Natural killer cell treated with Interleukin-12 subunit alpha and Interleukin-12 subunit beta and Interleukin-15 and Interleukin-18, amount 100 ng/mL, for 72 hours (primary cell): Measurements from ENCODE around the gene SEMA7A. TPM values are rescaled to one million over a fixed set of nuclear protein-coding genes. Genes with fewer than 3 reads are reported as not detected.
"Not testable (repeated sequence)": the region's sequence is repeated elsewhere in the genome, so short reads cannot be mapped to it uniquely, and the experiment has no call there.

Experiments used
- ATAC-seq, 2 donors: fragments of 150-1000 bp; cut with Tn5 transposase in 1 of 2; sonication (Bioruptor Pico), chemical (Tn5 transposase) in 1 of 2; 2 replicates each; pipeline ENCODE4 v1.10.0; 2021
- DNase-seq: peaks from one replicate; pipeline ENCODE4 v3.0.0; 2022; ENCODE audit warnings: low spot score
- H3K27ac Mint-ChIP-seq, 2 donors: 1 replicate in 1 of 2; 2 replicates in 1 of 2; pipeline ENCODE4 v1.8.0; 2022; ENCODE audit warnings: mixed read lengths in 2 of 2, mild to moderate bottlenecking in 1 of 2, moderate library complexity in 1 of 2
- H3K27me3 Mint-ChIP-seq, 2 donors: 1 replicate in 1 of 2; 2 replicates in 1 of 2; pipeline ENCODE4 v1.8.0; 2022; ENCODE audit warnings: mixed read lengths in 2 of 2
- H3K36me3 Mint-ChIP-seq: one replicate; pipeline ENCODE4 v1.8.0; 2022; ENCODE audit warnings: mixed read lengths
- H3K4me1 Mint-ChIP-seq, 2 donors: 1 replicate in 1 of 2; 2 replicates in 1 of 2; pipeline ENCODE4 v1.8.0; 2022; ENCODE audit warnings: low read depth in 2 of 2, mixed read lengths in 2 of 2, mild to moderate bottlenecking in 1 of 2
- H3K4me3 Mint-ChIP-seq: one replicate; pipeline ENCODE4 v1.8.0; 2022; ENCODE audit warnings: mixed read lengths
- H3K9me3 Mint-ChIP-seq: 2 replicates; pipeline ENCODE4 v1.8.0; 2022; ENCODE audit warnings: mixed read lengths
- total RNA-seq, 2 donors: library from RNA; stranded (reverse); gene quantifications; one replicate each; pipeline ENCODE4 v1.2.3, GENCODE V29; 2022

The SEMA7A gene
- total RNA-seq = 10 to 100 TPM; 32.1 to 40.8 TPM

- Mint-ChIP-seq H3K4me3 (peak within 1 kb of the TSS; percentile 89), H3K9me3 (no peaks in the 10 kb centered on the region), H3K27ac (peak within 1 kb of the TSS; percentile 85 to 89), H3K4me1 (peaks cover 55 to 60% of the 10 kb centered on the region in 2 donors), H3K27me3 (no peaks in the 10 kb centered on the region), H3K36me3 (no peaks in the 10 kb centered on the region)
- ATAC-seq = peak; percentile 94 to 97
- DNase-seq = peak; percentile 94
Measured at GRCh38 chr15:74433592-74434262, at the start of gene SEMA7A. SEMA7A (minus strand) TSS chr15:74433958; CDS start chr15:74433918, 40 bp downstream.

GRCh38 chr15:74482661-74483060 is 48.9 kb upstream of the SEMA7A start:
- ATAC-seq = no peak
- H3K36me3 Mint-ChIP-seq = peaks cover 9% of the 10 kb centered on the region
- H3K4me1 Mint-ChIP-seq = peaks cover 0 to 2% of the 10 kb centered on the region in 2 donors
- no peaks in the 10 kb centered on the region for H3K27me3 Mint-ChIP-seq
- no peak for DNase-seq
- H3K4me3 Mint-ChIP-seq = no peak overlapping the region
- H3K9me3 Mint-ChIP-seq = no peaks in the 10 kb centered on the region
- peak overlapping the region in 1 of 2 donors; percentile 4 for H3K27ac Mint-ChIP-seq

DNA sequence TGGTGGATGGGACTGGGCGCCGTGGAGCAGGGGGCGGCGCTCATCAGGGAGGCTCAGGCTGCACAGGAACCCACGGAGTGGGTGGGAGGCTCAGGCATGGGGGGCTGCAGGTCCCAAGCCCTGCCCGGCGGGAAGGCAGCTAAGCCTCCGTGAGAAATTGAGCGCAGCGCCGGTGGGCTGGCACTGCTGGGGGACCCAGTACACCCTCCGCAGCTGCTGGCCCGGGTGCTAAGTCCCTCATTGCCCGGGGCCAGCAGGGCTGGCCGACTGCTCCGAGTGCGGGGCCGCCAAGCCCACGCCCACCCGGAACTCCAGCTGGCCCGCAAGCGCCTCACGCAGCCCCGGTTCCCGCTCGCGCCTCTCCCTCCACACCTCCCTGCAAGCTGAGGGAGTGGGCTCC is 46.6 kb upstream of the SEMA7A start:
- not testable (repeated sequence) for H3K4me3 Mint-ChIP-seq, ATAC-seq, H3K9me3 Mint-ChIP-seq, H3K36me3 Mint-ChIP-seq, H3K27me3 Mint-ChIP-seq, DNase-seq, H3K27ac Mint-ChIP-seq, H3K4me1 Mint-ChIP-seq

DNA sequence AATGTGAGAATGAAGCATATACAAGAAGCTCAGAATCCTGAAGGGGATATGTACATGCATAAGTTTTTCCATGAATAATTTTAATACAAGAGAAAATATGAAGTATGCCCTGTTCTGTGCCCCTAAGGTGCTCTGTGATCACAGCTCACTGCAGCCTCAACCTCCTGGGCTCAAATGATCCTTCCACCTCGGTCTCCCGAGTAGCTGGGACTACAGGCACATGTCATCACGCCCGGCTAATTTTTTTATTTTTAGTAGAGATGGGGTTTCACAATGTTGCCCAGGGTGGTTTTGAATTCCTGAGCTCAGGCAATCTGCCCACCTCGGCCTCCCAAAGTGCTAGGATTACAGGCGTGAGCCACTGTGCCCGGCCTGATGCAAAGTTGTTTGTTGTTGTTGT is 37.9 kb upstream of the SEMA7A start:
- not testable (repeated sequence) for DNase-seq, H3K9me3 Mint-ChIP-seq, ATAC-seq, H3K4me1 Mint-ChIP-seq, H3K4me3 Mint-ChIP-seq, H3K27me3 Mint-ChIP-seq, H3K27ac Mint-ChIP-seq
- H3K36me3 Mint-ChIP-seq = peaks cover 10% of the 10 kb centered on the region

DNA sequence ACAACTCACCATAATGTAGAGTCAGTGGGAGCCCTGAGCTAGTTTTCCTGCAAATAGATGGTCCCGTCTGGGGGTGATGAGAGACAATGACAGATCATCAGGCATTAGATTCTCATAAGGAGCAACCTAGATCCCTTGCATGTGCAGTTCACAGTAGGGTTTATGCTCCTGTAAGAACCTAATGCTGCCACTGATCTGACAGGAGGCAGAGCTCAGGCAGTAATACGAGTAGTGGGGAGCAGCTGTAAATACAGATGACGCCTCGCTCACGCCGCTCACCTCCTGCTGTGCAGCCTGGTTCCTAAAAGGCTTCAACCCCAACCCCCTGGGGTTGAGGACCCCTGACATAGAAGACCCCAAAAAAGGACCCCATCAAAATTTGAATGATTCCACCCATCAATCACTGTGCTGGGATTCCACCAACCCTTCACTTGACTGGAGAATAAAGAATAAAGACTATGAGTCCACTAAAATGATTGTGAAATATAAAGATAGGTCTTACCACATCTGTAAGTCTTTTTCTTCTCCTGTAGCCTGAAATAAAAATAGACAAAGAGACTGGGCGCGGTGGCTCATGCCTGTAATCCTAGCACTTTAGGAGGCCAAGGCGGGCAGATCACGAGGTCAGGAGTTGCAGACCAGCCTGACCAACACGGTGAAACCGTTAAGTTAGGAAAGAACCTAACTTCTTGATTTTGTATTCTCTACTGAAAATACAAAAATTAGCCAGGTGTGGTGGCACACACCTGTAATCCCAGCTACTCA is 37.1 kb upstream of the SEMA7A start:
- DNase-seq (no peak), ATAC-seq (no peak)
- Mint-ChIP-seq H3K27me3 (no peaks in the 10 kb centered on the region), H3K4me1 (peaks cover 0 to 2% of the 10 kb centered on the region in 2 donors), H3K36me3 (peaks cover 10% of the 10 kb centered on the region), H3K9me3 (no peaks in the 10 kb centered on the region), H3K4me3 (no peak overlapping the region), H3K27ac (no peak overlapping the region)

DNA sequence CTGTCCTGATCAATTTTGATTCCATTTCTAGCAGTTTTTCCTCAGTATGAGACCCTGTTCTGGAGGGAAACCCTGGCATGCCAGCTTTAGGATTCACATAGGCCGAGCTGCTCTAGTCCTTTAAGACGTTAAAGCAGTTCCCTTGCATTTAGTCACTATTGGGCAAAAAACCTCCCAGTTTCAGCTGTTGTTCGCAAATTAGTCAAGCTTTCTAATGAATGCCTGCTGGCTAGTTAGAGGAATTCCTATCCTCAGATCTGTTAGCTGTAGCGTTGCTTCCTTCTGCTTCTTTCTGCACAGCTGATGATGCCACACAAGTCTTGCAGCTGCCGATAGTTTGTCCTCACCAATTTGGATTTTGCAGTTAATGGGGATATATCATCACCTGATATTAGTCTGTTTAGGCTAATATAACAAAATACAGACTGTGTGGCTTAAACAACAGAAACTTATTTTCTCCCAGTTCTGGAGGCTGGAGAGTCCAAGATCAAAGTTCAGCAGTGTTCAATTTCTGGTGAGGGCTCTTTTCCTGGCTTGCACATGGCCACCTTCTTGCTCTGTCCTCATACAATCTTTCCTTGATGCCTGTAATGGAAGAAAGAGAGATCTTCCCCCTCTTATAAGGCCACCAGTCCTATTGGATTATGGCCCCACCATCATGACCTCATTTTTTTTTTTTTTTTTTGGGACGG is 34.7 kb upstream of the SEMA7A start:
- no peak for ATAC-seq
- Mint-ChIP-seq H3K36me3 (peaks cover 10% of the 10 kb centered on the region), H3K4me3 (no peak overlapping the region), H3K4me1 (peaks cover 12 to 13% of the 10 kb centered on the region in 2 donors), H3K9me3 (no peaks in the 10 kb centered on the region), H3K27ac (no peak overlapping the region), H3K27me3 (no peaks in the 10 kb centered on the region)
- no peak for DNase-seq

DNA sequence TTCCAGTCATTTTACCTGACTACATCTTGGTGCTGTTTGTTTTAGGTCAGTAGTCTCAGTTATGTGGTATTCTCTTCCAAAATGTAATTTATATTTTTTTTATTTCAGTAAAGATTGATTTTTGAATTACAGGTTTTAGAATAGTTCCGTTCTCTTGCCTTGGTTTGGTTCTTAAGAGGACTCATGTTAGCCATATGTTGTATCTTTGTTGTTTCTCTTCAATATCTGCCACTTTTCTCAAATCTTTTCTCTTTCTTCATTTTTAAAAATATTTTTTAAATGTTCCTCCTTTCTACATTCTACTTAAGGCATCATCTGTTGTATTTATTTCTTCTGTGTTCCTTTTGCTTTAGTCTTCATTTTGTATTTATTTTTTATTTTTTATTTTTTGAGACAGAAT is 32.8 kb upstream of the SEMA7A start:
- H3K9me3 Mint-ChIP-seq = no peaks in the 10 kb centered on the region
- no peak for ATAC-seq
- no peak for DNase-seq
- H3K4me1 Mint-ChIP-seq = peaks cover 27 to 28% of the 10 kb centered on the region in 2 donors
- no peak overlapping the region for H3K27ac Mint-ChIP-seq
- H3K36me3 Mint-ChIP-seq = peaks cover 10% of the 10 kb centered on the region
- H3K4me3 Mint-ChIP-seq = no peak overlapping the region
- H3K27me3 Mint-ChIP-seq = no peaks in the 10 kb centered on the region

GRCh38 chr15:74464897-74465296 is 31.1 kb upstream of the SEMA7A start:
- no peaks in the 10 kb centered on the region for H3K27me3 Mint-ChIP-seq
- ATAC-seq (no peak), DNase-seq (no peak)
- H3K4me3 Mint-ChIP-seq = no peak overlapping the region
- H3K4me1 Mint-ChIP-seq = peaks cover 35 to 39% of the 10 kb centered on the region in 2 donors
- no peak overlapping the region for H3K27ac Mint-ChIP-seq
- no peaks in the 10 kb centered on the region for H3K9me3 Mint-ChIP-seq
- H3K36me3 Mint-ChIP-seq = peaks cover 8% of the 10 kb centered on the region

- H3K27ac Mint-ChIP-seq = no peak overlapping the region
- no peak for DNase-seq
- no peak for ATAC-seq
- peak overlapping the region; percentile 63 for H3K4me3 Mint-ChIP-seq
- no peaks in the 10 kb centered on the region for H3K9me3 Mint-ChIP-seq
- peaks cover 6% of the 10 kb centered on the region for H3K36me3 Mint-ChIP-seq
- peaks cover 35 to 40% of the 10 kb centered on the region in 2 donors for H3K4me1 Mint-ChIP-seq
- no peaks in the 10 kb centered on the region for H3K27me3 Mint-ChIP-seq
Measured at GRCh38 chr15:74464216-74464615, 30.5 kb upstream of the SEMA7A start.

DNA sequence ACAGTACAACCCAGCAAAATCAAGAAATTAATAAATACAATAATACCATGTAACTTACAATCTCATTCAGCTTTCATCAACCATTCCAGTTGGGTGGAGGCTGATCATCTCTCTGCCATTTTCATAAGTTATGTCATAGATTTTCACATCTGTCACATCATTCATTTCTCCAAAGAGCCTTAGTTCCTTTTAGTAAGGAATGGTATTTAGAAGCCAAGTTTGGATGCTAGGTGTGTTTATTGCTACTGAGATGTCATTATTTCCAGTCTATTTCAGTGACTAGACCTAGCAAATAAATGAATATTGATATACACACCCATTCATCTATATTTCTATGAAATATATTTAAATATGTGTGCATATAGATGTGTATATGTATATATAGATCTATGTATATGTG is 29.9 kb upstream of the SEMA7A start:
- Mint-ChIP-seq H3K27me3 (no peaks in the 10 kb centered on the region), H3K9me3 (no peaks in the 10 kb centered on the region), H3K4me3 (peak overlapping the region; percentile 87), H3K4me1 (peaks cover 38 to 44% of the 10 kb centered on the region in 2 donors), H3K36me3 (peaks cover 6% of the 10 kb centered on the region), H3K27ac (no peak overlapping the region)
- no peak for ATAC-seq
- DNase-seq = no peak

GRCh38 chr15:74461847-74462511 is 28.2 kb upstream of the SEMA7A start:
- no peak for DNase-seq
- Mint-ChIP-seq H3K4me1 (peaks cover 38 to 44% of the 10 kb centered on the region in 2 donors), H3K9me3 (no peaks in the 10 kb centered on the region), H3K27ac (peak overlapping the region; percentile 77 to 87), H3K27me3 (no peaks in the 10 kb centered on the region), H3K4me3 (peak overlapping the region; percentile 87), H3K36me3 (no peaks in the 10 kb centered on the region)
- ATAC-seq = no peak

- peak; percentile 98 for DNase-seq
- peak within 1 kb of the TSS; percentile 87 for H3K4me3 Mint-ChIP-seq
- peaks cover 38 to 44% of the 10 kb centered on the region in 2 donors for H3K4me1 Mint-ChIP-seq
- H3K36me3 Mint-ChIP-seq = no peaks in the 10 kb centered on the region
- ATAC-seq = peak; percentile 97 to 100
- no peaks in the 10 kb centered on the region for H3K27me3 Mint-ChIP-seq
- peak within 1 kb of the TSS; percentile 77 to 87 for H3K27ac Mint-ChIP-seq
- no peaks in the 10 kb centered on the region for H3K9me3 Mint-ChIP-seq
Measured at GRCh38 chr15:74460871-74461846, 27.4 kb upstream of the SEMA7A start, which contains the start of gene UBL7. UBL7 (minus strand) TSS chr15:74461160; CDS start chr15:74458867, 2,293 bp downstream.
